GM18502 (cell line): Measurements from ENCODE around the gene PPM1L.
A peak's percentile ranks its signal among the peaks of the same experiment; 100 is the strongest.

Experiments
- ATAC-seq: cut with Tn5 transposase; IDR thresholded peaks from one replicate; pipeline ENCODE4 v1.9.1; 2021; ENCODE audit warnings: mild to moderate bottlenecking; ENCODE audit not compliant: unreplicated experiment, poor library complexity

PPM1L gene

GRCh38 chr3:160841455-160841854, 85.4 kb downstream of the PPM1L start:
- no peak for ATAC-seq

- no peak for ATAC-seq
These were observed 86.3 kb downstream of the PPM1L start for GRCh38 chr3:160842021-160843005.

GRCh38 chr3:160851629-160852210, 95.7 kb downstream of the PPM1L start:
- ATAC-seq, result no peak

GRCh38 chr3:160852856-160853255, 96.8 kb downstream of the PPM1L start:
- no peak for ATAC-seq

- no peak for ATAC-seq
These were observed 100.4 kb downstream of the PPM1L start for GRCh38 chr3:160856450-160856849.

- no peak for ATAC-seq
These were observed 101.6 kb downstream of the PPM1L start for GRCh38 chr3:160857476-160858119.

GRCh38 chr3:160860346-160860745, 104.3 kb downstream of the PPM1L start:
- ATAC-seq, result no peak

GRCh38 chr3:160869825-160870224, 113.8 kb downstream of the PPM1L start:
- ATAC-seq, result no peak

GRCh38 chr3:160870327-160870726, 114.3 kb downstream of the PPM1L start:
- no peak for ATAC-seq

GRCh38 chr3:160874736-160875135, 118.7 kb downstream of the PPM1L start:
- ATAC-seq, result no peak

- ATAC-seq, result no peak
These were observed 120.6 kb downstream of the PPM1L start for GRCh38 chr3:160876643-160877042.

GRCh38 chr3:160879859-160880258, 123.8 kb downstream of the PPM1L start:
- no peak for ATAC-seq

- no peak for ATAC-seq
These were observed 127.3 kb downstream of the PPM1L start for GRCh38 chr3:160883373-160883772.

GRCh38 chr3:160885791-160886286, 129.8 kb downstream of the PPM1L start:
- ATAC-seq, result peak; percentile 58

GRCh38 chr3:160886421-160886820, 130.4 kb downstream of the PPM1L start:
- ATAC-seq, result peak; percentile 85

- no peak for ATAC-seq
These were observed 137.2 kb downstream of the PPM1L start for GRCh38 chr3:160893207-160893606.

GRCh38 chr3:160904691-160905090, 148.7 kb downstream of the PPM1L start:
- no peak for ATAC-seq

- no peak for ATAC-seq
These were observed 150.6 kb downstream of the PPM1L start for GRCh38 chr3:160906646-160907045.

- ATAC-seq, result no peak
These were observed 153.9 kb downstream of the PPM1L start for GRCh38 chr3:160909917-160910316.

GRCh38 chr3:160911411-160911810, 155.4 kb downstream of the PPM1L start:
- ATAC-seq, result no peak

- ATAC-seq, result no peak
These were observed 160.4 kb downstream of the PPM1L start for GRCh38 chr3:160916472-160916871.
